H1 (cell line): Measurements from ENCODE around the gene DKKL1. TPM values are rescaled to one million over a fixed set of nuclear protein-coding genes. Genes with fewer than 3 reads are reported as not detected.
A peak's percentile ranks its signal among the peaks of the same experiment; 100 is the strongest.

ENCODE experiments used
- CTCF ChIA-PET: fragments of 300-600 bp; sonication (Branson Sonifier 250); formaldehyde crosslinking; loops from one replicate; lab custom pipeline; 2021; ENCODE audit not compliant: partially characterized antibody; lab: Charles Lee
- POLR2A ChIA-PET: fragments of 300-600 bp; sonication (Branson Sonifier 250); formaldehyde crosslinking; loops from one replicate; lab custom pipeline; 2021; ENCODE audit warnings: inconsistent platforms; ENCODE audit not compliant: partially characterized antibody; lab: Charles Lee
- DNase-seq, 2 experiments: peaks; one replicate each; pipeline versions ENCODE4 v3.0.0 to v3.0.0-alpha.2; 2010 to 2022; ENCODE audit warnings: low spot score in 2 of 2, low read depth in 1 of 2, mixed read lengths in 1 of 2
- FAIRE-seq: peaks from 2 replicates; lab custom pipeline; 2011; peaks lifted over from hg19 to GRCh38; lab: Jason Lieb, UNC
- H2AFZ ChIP-seq: 2 replicates; pipeline ENCODE4 v1.8.1; 2012; ENCODE audit warnings: low read length, inconsistent platforms
- H2AK5ac ChIP-seq: 2 replicates; pipeline ENCODE4 v1.6.1; 2013; ENCODE audit warnings: low read depth, low read length
- H2BK120ac ChIP-seq: replicated peaks from 2 replicates; pipeline ENCODE3; 2013; ENCODE audit warnings: low read depth, low read length, inconsistent platforms
- H2BK12ac ChIP-seq: 2 replicates; pipeline ENCODE4 v1.6.1; 2013; ENCODE audit warnings: low read depth, low read length
- H2BK15ac ChIP-seq: 2 replicates; pipeline ENCODE4 v1.6.1; 2013; ENCODE audit warnings: low read length
- H2BK20ac ChIP-seq: 2 replicates; pipeline ENCODE4 v1.6.1; 2013; ENCODE audit warnings: low read length
- H2BK5ac ChIP-seq: 2 replicates; pipeline ENCODE4 v1.6.1; 2013; ENCODE audit warnings: low read depth, low read length
- H3K14ac ChIP-seq: 2 replicates; pipeline ENCODE4 v1.6.1; 2013; ENCODE audit warnings: inconsistent platforms; ENCODE audit not compliant: insufficient read length
- H3K18ac ChIP-seq: 2 replicates; pipeline ENCODE4 v1.6.1; 2013; ENCODE audit warnings: low read length; ENCODE audit errors: extremely low read depth
- H3K23ac ChIP-seq: 2 replicates; pipeline ENCODE4 v1.6.1; 2013; ENCODE audit warnings: inconsistent platforms; ENCODE audit not compliant: insufficient read length
- H3K23me2 ChIP-seq: 2 replicates; pipeline ENCODE4 v1.6.1; 2013; ENCODE audit warnings: low read depth, low read length
- H3K27ac ChIP-seq: 2 replicates; pipeline ENCODE4 v1.6.1; 2011; ENCODE audit warnings: low read depth, low read length, inconsistent platforms
- H3K27me3 ChIP-seq, 4 experiments: replicated peaks in 1 of 4; 1 replicate in 1 of 4; 2 replicates in 3 of 4; pipeline versions ENCODE4 v1.6.1 to v1.8.1; 2011 to 2013; ENCODE audit warnings: low read length in 3 of 4, mild to moderate bottlenecking in 3 of 4, inconsistent platforms in 2 of 4, mixed read lengths in 2 of 4, moderate library complexity in 1 of 4; ENCODE audit not compliant: control insufficient read depth in 3 of 4, insufficient read depth in 3 of 4; ENCODE audit errors: extremely low read depth in 1 of 4
- H3K36me3 ChIP-seq, 4 experiments: 2 replicates each; pipeline versions ENCODE4 v1.6.1 to v1.8.1; 2011 to 2013; ENCODE audit warnings: mild to moderate bottlenecking in 4 of 4, low read length in 3 of 4, moderate library complexity in 2 of 4, control low read depth in 1 of 4, inconsistent platforms in 1 of 4; ENCODE audit not compliant: insufficient read depth in 4 of 4, control insufficient read depth in 2 of 4
- H3K4ac ChIP-seq: replicated peaks from 2 replicates; pipeline ENCODE3; 2013; ENCODE audit warnings: low read length, low read depth, mixed read lengths, inconsistent platforms; ENCODE audit not compliant: insufficient read length
- H3K4me1 ChIP-seq, 4 experiments: replicated peaks in 1 of 4; 1 replicate in 1 of 4; 2 replicates in 3 of 4; pipeline versions ENCODE4 v1.6.1 to v1.8.1; 2011 to 2013; ENCODE audit warnings: low read length in 3 of 4, inconsistent platforms in 2 of 4, mixed read lengths in 1 of 4; ENCODE audit not compliant: insufficient read depth in 4 of 4, control insufficient read depth in 3 of 4
- H3K4me2 ChIP-seq, 2 experiments: 2 replicates each; pipeline versions ENCODE4 v1.6.1 to v1.8.1; 2011 to 2013; ENCODE audit warnings: low read depth in 2 of 2, low read length in 2 of 2, control low read depth in 1 of 2, inconsistent platforms in 1 of 2, mild to moderate bottlenecking in 1 of 2; ENCODE audit not compliant: insufficient read depth in 1 of 2
- H3K4me3 ChIP-seq, 4 experiments: fragments of 200-600, 300-600 bp in 1 of 4; sonication (generic), shearing (Covaris generic), sonication (Bioruptor Twin) in 1 of 4; 2 replicates each; pipeline versions ENCODE4 v1.5.1 to v1.8.1; 2011 to 2016; ENCODE audit warnings: low read length in 4 of 4, low read depth in 3 of 4, control low read depth in 2 of 4, inconsistent platforms in 2 of 4, mild to moderate bottlenecking in 2 of 4, mixed read lengths in 1 of 4, moderate library complexity in 1 of 4; ENCODE audit not compliant: insufficient read depth in 2 of 4; ENCODE audit errors: extremely low read depth in 1 of 4
- H3K56ac ChIP-seq: replicated peaks from 2 replicates; pipeline ENCODE3; 2013; ENCODE audit warnings: low read depth, mild to moderate bottlenecking, mixed read lengths, low read length, inconsistent platforms; ENCODE audit not compliant: insufficient read length
- H3K79me1 ChIP-seq: 2 replicates; pipeline ENCODE4 v1.6.1; 2013; ENCODE audit warnings: low read depth, low read length, control low read depth
- H3K79me2 ChIP-seq, 2 experiments: 2 replicates each; pipeline versions ENCODE4 v1.6.1 to v1.8.1; 2012 to 2013; ENCODE audit warnings: low read length in 2 of 2, mild to moderate bottlenecking in 2 of 2, inconsistent platforms in 1 of 2; ENCODE audit not compliant: insufficient read depth in 2 of 2, control insufficient read depth in 1 of 2
- H3K9ac ChIP-seq, 4 experiments: replicated peaks in 1 of 4; 1 replicate in 1 of 4; 2 replicates in 3 of 4; pipeline versions ENCODE4 v1.6.1 to v1.8.1; 2011 to 2013; ENCODE audit warnings: low read depth in 3 of 4, low read length in 3 of 4, control low read depth in 2 of 4, mild to moderate bottlenecking in 2 of 4, moderate library complexity in 2 of 4, inconsistent platforms in 1 of 4; ENCODE audit errors: extremely low read depth in 1 of 4
- H3K9me3 ChIP-seq, 2 experiments: 2 replicates each; pipeline versions ENCODE4 v1.6.1 to v1.8.1; 2012 to 2013; ENCODE audit warnings: mild to moderate bottlenecking in 2 of 2, moderate library complexity in 2 of 2, control low read depth in 1 of 2, inconsistent platforms in 1 of 2, low read depth in 1 of 2, low read length in 1 of 2, mixed read lengths in 1 of 2; ENCODE audit not compliant: insufficient read depth in 2 of 2
- H4K20me1 ChIP-seq, 2 experiments: replicated peaks in 1 of 2; 2 replicates each; pipeline versions ENCODE3 to v1.8.1; 2011 to 2013; ENCODE audit warnings: inconsistent platforms in 2 of 2, low read length in 2 of 2, mild to moderate bottlenecking in 1 of 2; ENCODE audit not compliant: insufficient read depth in 2 of 2, control insufficient read depth in 1 of 2
- H4K5ac ChIP-seq: 2 replicates; pipeline ENCODE4 v1.6.1; 2013; ENCODE audit warnings: low read length, low read depth, mixed read lengths, inconsistent platforms; ENCODE audit not compliant: insufficient read length
- H4K8ac ChIP-seq: 2 replicates; pipeline ENCODE4 v1.8.0; 2013; ENCODE audit warnings: mild to moderate bottlenecking, moderate library complexity, low read length, inconsistent platforms; ENCODE audit not compliant: insufficient read depth; ENCODE audit errors: extremely low read depth
- H4K91ac ChIP-seq: replicated peaks from 2 replicates; pipeline ENCODE3; 2013; ENCODE audit warnings: low read length, mixed read lengths, inconsistent platforms; ENCODE audit not compliant: insufficient read length
- ATF3 ChIP-seq: IDR thresholded peaks from 2 replicates; pipeline ENCODE4 v1.6.1; 2011; ENCODE audit warnings: low read depth, mild to moderate bottlenecking, low read length; ENCODE audit not compliant: insufficient read depth
- CHD2 ChIP-seq: IDR thresholded peaks from 2 replicates; pipeline ENCODE4 v1.6.1; 2012; ENCODE audit warnings: low read length, improper control_type of control experiment
- EP300 ChIP-seq, 2 experiments: IDR thresholded peaks; 1 replicate in 1 of 2; 2 replicates in 1 of 2; pipeline ENCODE4 v1.6.1; 2011 to 2012; ENCODE audit warnings: low read depth in 2 of 2, low read length in 2 of 2, mild to moderate bottlenecking in 2 of 2, borderline replicate concordance in 1 of 2, inconsistent platforms in 1 of 2, moderate library complexity in 1 of 2
- FOSL1 ChIP-seq: IDR thresholded peaks from 2 replicates; pipeline ENCODE4 v1.6.1; 2011; ENCODE audit warnings: mild to moderate bottlenecking, low read depth, low read length, moderate library complexity; ENCODE audit not compliant: insufficient read depth
- HDAC6 ChIP-seq: IDR thresholded peaks from one replicate; pipeline ENCODE4 v1.7.1; 2012; ENCODE audit warnings: low read depth, mild to moderate bottlenecking, inconsistent platforms, low read length, moderate library complexity
- KDM1A ChIP-seq: fragments of 200-600, 300-600 bp; sonication (generic); IDR thresholded peaks from 2 replicates; pipeline ENCODE4 v1.7.1; 2016; ENCODE audit warnings: mild to moderate bottlenecking, low read length, borderline replicate concordance
- NRF1 ChIP-seq: IDR thresholded peaks from 2 replicates; pipeline ENCODE4 v1.6.1; 2011; ENCODE audit warnings: mild to moderate bottlenecking, low read depth, low read length, improper control_type of control experiment
- RAD21 ChIP-seq, 2 experiments: IDR thresholded peaks in 1 of 2; conservative IDR thresholded peaks in 1 of 2; 2 replicates each; pipeline ENCODE4 v1.6.1; 2011; ENCODE audit warnings: low read depth in 2 of 2, low read length in 2 of 2, improper control_type of control experiment in 1 of 2, inconsistent platforms in 1 of 2, mild to moderate bottlenecking in 1 of 2, moderate library complexity in 1 of 2
- SP2 ChIP-seq: IDR thresholded peaks from 2 replicates; pipeline ENCODE4 v1.6.1; 2012; ENCODE audit warnings: mild to moderate bottlenecking, low read length, inconsistent platforms
- TBP ChIP-seq: IDR thresholded peaks from 2 replicates; pipeline ENCODE4 v1.6.1; 2011; ENCODE audit warnings: low read depth, low read length, improper control_type of control experiment
- WGBS, 2 experiments: shearing (Covaris generic) in 1 of 2; methylation state at CpG; one replicate each; pipeline versions ENCODE4 v1.1.6 to v1.1.7; 2013 to 2015; ENCODE audit warnings: low lambda C conversion rate in 2 of 2, mixed read lengths in 2 of 2, inconsistent platforms in 1 of 2, low coverage in 1 of 2, missing lambda C conversion rate in 1 of 2; ENCODE audit not compliant: insufficient replicate concordance in 2 of 2, insufficient coverage in 1 of 2, insufficient read length in 1 of 2; ENCODE audit errors: extremely low coverage in 1 of 2, missing lambda C conversion rate in 1 of 2; 5-methylcytosine and 5-hydroxymethylcytosine counted together
- polyA plus RNA-seq, 7 experiments: library from polyadenylated mRNA; depleted of rRNA in 3 of 7; stranded (reverse) in 5 of 7; unstranded in 2 of 7; fragments of >200 nt in 5 of 7; fragments of 200-250 nt in 2 of 7; gene quantifications; 1 replicate in 5 of 7; 2 replicates in 1 of 7; 4 replicates in 1 of 7; pipeline versions ENCODE4 v1.2.1 to v1.2.3, GENCODE V29; 2011 to 2013; ENCODE audit warnings: missing spikeins in 2 of 7, mixed read lengths in 2 of 7
- total RNA-seq: library from RNA; stranded (reverse); fragmentation: NEBNext Ultra II Directional; extraction: Animal tissue kit (Norgen Biotek cat#: 25700); gene quantifications from 2 replicates; pipeline ENCODE4 v1.2.1, GENCODE V29; 2021

The DKKL1 gene
- total and polyA plus RNA-seq, 2 of the 8 experiments (the other 6 are each of a cell fraction or from before 2014, with no cell fraction given): 2.6 to 6.8 TPM

- Histone ChIP-seq H3K79me2 (no peaks in the 10 kb centered on the region), H2BK5ac (no peak overlapping the region; the same call in 1 of the 2 replicates), H4K91ac (no peak overlapping the region), H3K36me3 (no peaks in the 10 kb centered on the region), H3K9me3 (no peaks in the 10 kb centered on the region), H2BK20ac (no peak overlapping the region), H3K14ac (no peak overlapping the region), H3K27ac (no peak overlapping the region), H2BK12ac (no peak overlapping the region; the same call in 1 of the 2 replicates), H3K4me3 (no peak overlapping the region), H4K20me1 (no peaks in the 10 kb centered on the region), H3K4me2 (no peak overlapping the region), H3K79me1 (no peaks in the 10 kb centered on the region), H3K4ac (no peak overlapping the region), H2AK5ac (no peak overlapping the region), H4K5ac (no peak overlapping the region), H2AFZ (peak overlapping the region; percentile 54; the same call in 1 of the 2 replicates), H3K4me1 (peaks cover 0 to 8% (median 3%) of the 10 kb centered on the region in 4 experiments; a peak in 3 of 7 replicates), H3K23ac (no peak overlapping the region), H2BK15ac (peak overlapping the region; percentile 100; the same call in 1 of the 2 replicates), H2BK120ac (no peak overlapping the region), H3K9ac (no peak overlapping the region), H3K23me2 (no peaks in the 10 kb centered on the region; the same call in 1 of the 2 replicates), H3K27me3 (no peaks in the 10 kb centered on the region), H3K18ac (no peak overlapping the region), H3K56ac (no peak overlapping the region), H4K8ac (no peak overlapping the region)
- DNase-seq (peak; percentile 62 to 82), FAIRE-seq (peak; percentile 93)
- ChIA-PET POLR2A (interaction anchor here (0.6 to 2.0 kb wide), 12 partner anchors 12 to 84 kb away, joined by 3 to 7 read pairs (median 4); no protein-coding TSS in a partner anchor), CTCF (interaction anchor here (0.6 to 10.4 kb wide), 24 partner anchors 9 to 152 kb away, joined by 3 to 291 read pairs (median 6); partner anchors contain the start of genes GFY, PTH2 and SLC17A7)
- 53% methylated on average over 14 of the region's 14 CpGs; no CpG with 5 or more reads in 1 of the 2 experiments for WGBS, 2 experiments
- TF ChIP-seq CHD2 (no peak), RAD21 (IDR thresholded peaks at IDR 0.05 in 1 of 2, conservative IDR thresholded peaks at IDR 0.05 in 1 of 2; ENCODE audit: low read depth in 2 of 2, low read length in 2 of 2) (peak; percentile 99), SP2 (no peak), TBP (no peak), KDM1A (no peak), NRF1 (no peak), ATF3 (no peak), FOSL1 (no peak), EP300 (IDR thresholded peaks at IDR 0.05; ENCODE audit: borderline replicate concordance in 1 of 2, low read depth in 2 of 2, low read length in 2 of 2) (no peak), HDAC6 (no peak)
Measured at GRCh38 chr19:49391581-49392399, 28.1 kb downstream of the DKKL1 start.
